IgD-negative memory B cell (primary cell): ENCODE measurements around the gene ST6GALNAC1. TPM values are rescaled to one million over a fixed set of nuclear protein-coding genes. Genes with fewer than 3 reads are reported as not detected.
"Not testable (repeated sequence)": the region's sequence is repeated elsewhere in the genome, so short reads cannot be mapped to it uniquely, and the experiment has no call there.

ENCODE experiments used
- H3K27ac Mint-ChIP-seq, 3 donors: one replicate each; pipeline ENCODE4 v1.8.0; 2020 to 2022; ENCODE audit warnings: mild to moderate bottlenecking in 3 of 3, mixed read lengths in 3 of 3, moderate library complexity in 1 of 3
- H3K27me3 Mint-ChIP-seq: one replicate; pipeline ENCODE4 v1.8.0; 2021; ENCODE audit warnings: mixed read lengths
- H3K36me3 Mint-ChIP-seq: one replicate; pipeline ENCODE4 v1.8.0; 2020; ENCODE audit warnings: mild to moderate bottlenecking, mixed read lengths
- H3K4me1 Mint-ChIP-seq, 3 donors: one replicate each; pipeline ENCODE4 v1.8.0; 2020 to 2022; ENCODE audit warnings: mixed read lengths in 3 of 3, mild to moderate bottlenecking in 1 of 3
- H3K4me3 Mint-ChIP-seq, 4 donors: one replicate each; pipeline ENCODE4 v1.8.0; 2020 to 2022; ENCODE audit warnings: mild to moderate bottlenecking in 4 of 4, mixed read lengths in 4 of 4, moderate library complexity in 3 of 4
- H3K9me3 Mint-ChIP-seq, 3 donors: one replicate each; pipeline ENCODE4 v1.8.0; 2020 to 2021; ENCODE audit warnings: mixed read lengths in 3 of 3, mild to moderate bottlenecking in 1 of 3
- polyA plus RNA-seq: library from polyadenylated mRNA; unstranded; fragments of 300-500 nt; fragmentation: Illumina TruSeq; gene quantifications from one replicate; pipeline ENCODE4 v1.2.3, GENCODE V29; 2021

The ST6GALNAC1 gene
- polyA plus RNA-seq, 1 donor from 2014 or later = 0.44 TPM

GRCh38 chr17:76640550-76641380, 2.8 kb downstream of the ST6GALNAC1 start:
- no peaks in the 10 kb centered on the region for H3K4me1 Mint-ChIP-seq
- H3K36me3 Mint-ChIP-seq = peaks cover 2% of the 10 kb centered on the region
- H3K4me3 Mint-ChIP-seq = no peak overlapping the region
- H3K27me3 Mint-ChIP-seq = peaks cover 13% of the 10 kb centered on the region
- H3K27ac Mint-ChIP-seq = no peak overlapping the region
- peaks cover 0 to 4% (median 2%) of the 10 kb centered on the region in 3 donors for H3K9me3 Mint-ChIP-seq

- peaks cover 0 to 2% (median 0%) of the 10 kb centered on the region in 3 donors for H3K4me1 Mint-ChIP-seq
- H3K27me3 Mint-ChIP-seq = peaks cover 6% of the 10 kb centered on the region
- H3K27ac Mint-ChIP-seq = no peak overlapping the region
- H3K36me3 Mint-ChIP-seq = peaks cover 2% of the 10 kb centered on the region
- H3K9me3 Mint-ChIP-seq = no peaks in the 10 kb centered on the region
- H3K4me3 Mint-ChIP-seq = no peak overlapping the region
These were observed 5.3 kb downstream of the ST6GALNAC1 start for GRCh38 chr17:76638263-76638662.

- not testable (repeated sequence) for H3K27ac Mint-ChIP-seq, H3K27me3 Mint-ChIP-seq, H3K9me3 Mint-ChIP-seq, H3K4me3 Mint-ChIP-seq, H3K36me3 Mint-ChIP-seq, H3K4me1 Mint-ChIP-seq
These were observed 6.9 kb downstream of the ST6GALNAC1 start for GRCh38 chr17:76636486-76637206.

GRCh38 chr17:76635659-76636360, 7.7 kb downstream of the ST6GALNAC1 start:
- peaks cover 0 to 2% (median 0%) of the 10 kb centered on the region in 3 donors for H3K4me1 Mint-ChIP-seq
- H3K36me3 Mint-ChIP-seq = peaks cover 2% of the 10 kb centered on the region
- no peaks in the 10 kb centered on the region for H3K9me3 Mint-ChIP-seq
- no peak overlapping the region for H3K27ac Mint-ChIP-seq
- no peak overlapping the region for H3K4me3 Mint-ChIP-seq
- H3K27me3 Mint-ChIP-seq = peaks cover 1% of the 10 kb centered on the region

- H3K27me3 Mint-ChIP-seq = peaks cover 1% of the 10 kb centered on the region
- H3K4me1 Mint-ChIP-seq = peaks cover 0 to 2% (median 0%) of the 10 kb centered on the region in 3 donors
- H3K4me3 Mint-ChIP-seq = no peak overlapping the region
- H3K9me3 Mint-ChIP-seq = no peaks in the 10 kb centered on the region
- H3K36me3 Mint-ChIP-seq = peaks cover 2% of the 10 kb centered on the region
- no peak overlapping the region for H3K27ac Mint-ChIP-seq
These were observed 8.5 kb downstream of the ST6GALNAC1 start for GRCh38 chr17:76635039-76635438.

GRCh38 chr17:76633628-76634328, 9.8 kb downstream of the ST6GALNAC1 start:
- peaks cover 0 to 2% (median 0%) of the 10 kb centered on the region in 3 donors for H3K4me1 Mint-ChIP-seq
- no peak overlapping the region for H3K4me3 Mint-ChIP-seq
- peaks cover under 1% of the 10 kb centered on the region for H3K36me3 Mint-ChIP-seq
- H3K27me3 Mint-ChIP-seq = peaks cover under 1% of the 10 kb centered on the region
- no peak overlapping the region for H3K27ac Mint-ChIP-seq
- no peaks in the 10 kb centered on the region for H3K9me3 Mint-ChIP-seq

GRCh38 chr17:76631821-76632565, 11.6 kb downstream of the ST6GALNAC1 start:
- no peak overlapping the region for H3K27ac Mint-ChIP-seq
- H3K9me3 Mint-ChIP-seq = no peaks in the 10 kb centered on the region
- H3K4me3 Mint-ChIP-seq = no peak overlapping the region
- H3K36me3 Mint-ChIP-seq = no peaks in the 10 kb centered on the region
- H3K4me1 Mint-ChIP-seq = peaks cover 0 to 2% (median 0%) of the 10 kb centered on the region in 3 donors
- peaks cover 7% of the 10 kb centered on the region for H3K27me3 Mint-ChIP-seq

- H3K9me3 Mint-ChIP-seq = no peaks in the 10 kb centered on the region
- peaks cover 9% of the 10 kb centered on the region for H3K27me3 Mint-ChIP-seq
- no peak overlapping the region for H3K4me3 Mint-ChIP-seq
- H3K36me3 Mint-ChIP-seq = no peaks in the 10 kb centered on the region
- H3K27ac Mint-ChIP-seq = peak overlapping the region in 1 of 3 donors; percentile 3
- H3K4me1 Mint-ChIP-seq = peaks cover 0 to 4% (median 0%) of the 10 kb centered on the region in 3 donors
These were observed 13.4 kb downstream of the ST6GALNAC1 start for GRCh38 chr17:76630151-76630550.

- Mint-ChIP-seq H3K36me3 (no peaks in the 10 kb centered on the region), H3K4me3 (no peak overlapping the region), H3K27ac (no peak overlapping the region), H3K27me3 (peaks cover 12% of the 10 kb centered on the region), H3K4me1 (peaks cover 0 to 7% (median 2%) of the 10 kb centered on the region in 3 donors), H3K9me3 (no peaks in the 10 kb centered on the region)
These were observed 16.0 kb downstream of the ST6GALNAC1 start for GRCh38 chr17:76627510-76627909.

- Mint-ChIP-seq H3K9me3 (no peaks in the 10 kb centered on the region), H3K36me3 (no peaks in the 10 kb centered on the region), H3K27ac (peak overlapping the region in 1 of 3 donors; percentile 85), H3K27me3 (peaks cover 12% of the 10 kb centered on the region), H3K4me1 (peaks cover 0 to 7% (median 2%) of the 10 kb centered on the region in 3 donors), H3K4me3 (no peak overlapping the region)
These were observed 17.1 kb downstream of the ST6GALNAC1 start for GRCh38 chr17:76626442-76626841.

- Mint-ChIP-seq H3K27ac (no peak overlapping the region), H3K9me3 (no peaks in the 10 kb centered on the region), H3K27me3 (peaks cover 12% of the 10 kb centered on the region), H3K4me1 (peaks cover 0 to 7% (median 2%) of the 10 kb centered on the region in 3 donors), H3K36me3 (no peaks in the 10 kb centered on the region), H3K4me3 (no peak overlapping the region)
These were observed 18.1 kb downstream of the ST6GALNAC1 start for GRCh38 chr17:76625496-76625895.

GRCh38 chr17:76623271-76624146, 20.0 kb downstream of the ST6GALNAC1 start:
- Mint-ChIP-seq H3K27me3 (peaks cover 10% of the 10 kb centered on the region), H3K9me3 (no peaks in the 10 kb centered on the region), H3K4me1 (peaks cover 0 to 7% (median 2%) of the 10 kb centered on the region in 3 donors), H3K36me3 (no peaks in the 10 kb centered on the region), H3K27ac (no peak overlapping the region), H3K4me3 (no peak overlapping the region)

- Mint-ChIP-seq H3K9me3 (no peaks in the 10 kb centered on the region), H3K27me3 (no peaks in the 10 kb centered on the region), H3K27ac (no peak overlapping the region), H3K4me3 (no peak overlapping the region), H3K36me3 (no peaks in the 10 kb centered on the region), H3K4me1 (peaks cover 5 to 6% (median 6%) of the 10 kb centered on the region in 3 donors)
These were observed 25.7 kb downstream of the ST6GALNAC1 start for GRCh38 chr17:76617838-76618237.
